GM18498 (cell line): ENCODE measurements around the gene CNOT8.
A peak's percentile ranks its signal among the peaks of the same experiment; 100 is the strongest.
"Not testable (repeated sequence)": the region's sequence is repeated elsewhere in the genome, so short reads cannot be mapped to it uniquely, and the experiment has no call there.

Experiments used
- ATAC-seq: cut with Tn5 transposase; IDR thresholded peaks from one replicate; pipeline ENCODE4 v1.9.1; 2021; ENCODE audit warnings: mild to moderate bottlenecking, moderate library complexity; ENCODE audit not compliant: unreplicated experiment

Gene CNOT8

GRCh38 chr5:154834053-154834452 is 24.4 kb upstream of the CNOT8 start:
- no peak for ATAC-seq

- not testable (repeated sequence) for ATAC-seq
Observed at GRCh38 chr5:154835701-154836052, 22.8 kb upstream of the CNOT8 start.

GRCh38 chr5:154836225-154836624 is 22.2 kb upstream of the CNOT8 start:
- no peak for ATAC-seq

GRCh38 chr5:154837009-154837901 is 21.2 kb upstream of the CNOT8 start:
- no peak for ATAC-seq

GRCh38 chr5:154840435-154841272 is 17.8 kb upstream of the CNOT8 start:
- ATAC-seq = no peak

- ATAC-seq = no peak
Observed at GRCh38 chr5:154841273-154841661, 17.2 kb upstream of the CNOT8 start.

GRCh38 chr5:154842689-154843530 is 15.5 kb upstream of the CNOT8 start:
- no peak for ATAC-seq

GRCh38 chr5:154844809-154845208 is 13.6 kb upstream of the CNOT8 start:
- ATAC-seq = no peak

- ATAC-seq = no peak
Observed at GRCh38 chr5:154849264-154849785, 9.1 kb upstream of the CNOT8 start.

GRCh38 chr5:154849791-154850201 is 8.6 kb upstream of the CNOT8 start:
- ATAC-seq = no peak

- no peak for ATAC-seq
Observed at GRCh38 chr5:154850255-154851062, 8.0 kb upstream of the CNOT8 start, which contains the start of gene FAXDC2. FAXDC2 (minus strand) TSS chr5:154850603; CDS start chr5:154838178, 12,425 bp downstream.

- no peak for ATAC-seq
Observed at GRCh38 chr5:154851351-154851750, 7.1 kb upstream of the CNOT8 start.

- ATAC-seq = peak; percentile 66
Observed at GRCh38 chr5:154857530-154858296, 714 bp upstream of the CNOT8 start.

GRCh38 chr5:154858972-154859871 is 795 bp downstream of the CNOT8 start:
- no peak for ATAC-seq

GRCh38 chr5:154860123-154860522 is 1.7 kb downstream of the CNOT8 start:
- ATAC-seq = no peak

- no peak for ATAC-seq
Observed at GRCh38 chr5:154860765-154861164, 2.3 kb downstream of the CNOT8 start.

- ATAC-seq = no peak
Observed at GRCh38 chr5:154861946-154862345, 3.5 kb downstream of the CNOT8 start.

- ATAC-seq = no peak
Observed at GRCh38 chr5:154862766-154863165, 4.3 kb downstream of the CNOT8 start.
